Measurements from ENCODE around the gene ATP5F1A.
"Not testable (repeated sequence)": the region's sequence is repeated elsewhere in the genome, so short reads cannot be mapped to it uniquely, and the experiment has no call there.

ATP5F1A gene

DNA sequence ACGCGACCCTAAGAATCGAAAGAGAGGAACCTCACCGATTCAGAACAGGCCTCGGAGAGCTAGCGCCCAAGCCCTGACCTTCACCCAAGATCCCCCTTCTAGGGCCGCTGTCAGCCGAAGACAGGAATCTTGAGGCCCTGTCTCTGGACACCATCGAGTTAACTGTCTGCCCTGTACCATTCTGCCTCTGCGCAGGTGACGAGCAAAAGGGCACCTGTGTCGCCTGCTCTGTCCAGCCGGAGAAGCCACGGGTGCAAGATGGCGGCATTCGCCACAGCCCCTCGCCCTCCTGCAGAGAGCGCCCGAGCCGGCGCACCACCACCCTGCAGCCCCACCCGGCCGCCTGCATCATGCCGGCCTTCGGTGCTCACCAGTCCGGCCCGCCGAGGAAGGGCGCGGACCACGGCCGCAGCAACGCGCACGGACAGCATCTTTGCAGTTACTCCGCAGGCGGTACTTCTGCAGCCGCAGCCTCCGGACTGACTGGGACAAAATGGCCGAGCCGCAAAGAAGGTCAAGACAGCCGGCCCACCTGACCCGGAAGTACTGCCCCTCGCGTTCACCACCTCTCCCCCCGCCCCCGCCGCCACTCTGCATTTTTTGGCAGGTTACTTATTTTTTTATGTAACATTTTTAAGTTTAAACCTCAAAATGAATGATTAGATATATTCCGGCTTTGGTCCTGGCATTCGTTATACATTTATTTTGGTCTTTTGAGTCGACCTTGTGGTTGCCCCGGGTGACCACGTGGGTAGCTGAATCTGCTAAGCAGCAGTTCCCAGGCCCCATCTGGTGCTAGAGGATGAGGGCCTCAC, at the start of gene ATP5F1A:
ATP5F1A (minus strand) TSS at position 496 of the 815 bp plus-strand sequence; CDS start at position 431, 65 bp downstream.
- DNase-seq (ENCODE audit: low read depth): peak; percentile 84

DNA sequence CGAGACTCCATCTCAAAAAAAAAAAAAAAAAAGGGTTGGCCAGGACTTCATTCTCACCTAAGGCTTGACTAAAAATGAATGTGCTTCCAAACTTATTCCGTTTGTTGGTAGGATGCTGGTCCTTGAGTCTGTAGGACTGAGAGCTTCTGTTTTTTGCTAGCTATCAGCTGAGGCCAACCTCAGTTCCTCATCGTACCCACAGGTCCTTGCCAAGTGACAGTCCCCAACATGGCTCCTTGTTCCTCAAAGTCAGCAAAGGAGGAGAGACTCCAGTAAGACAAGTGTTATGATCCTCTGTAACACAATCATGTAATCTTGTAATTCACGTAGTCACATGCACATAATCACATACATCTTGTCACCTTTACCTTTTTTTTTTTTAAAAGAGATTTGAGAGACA, 43.1 kb upstream of the ATP5F1A start:
- DNase-seq (ENCODE audit: low read depth): no peak

DNA sequence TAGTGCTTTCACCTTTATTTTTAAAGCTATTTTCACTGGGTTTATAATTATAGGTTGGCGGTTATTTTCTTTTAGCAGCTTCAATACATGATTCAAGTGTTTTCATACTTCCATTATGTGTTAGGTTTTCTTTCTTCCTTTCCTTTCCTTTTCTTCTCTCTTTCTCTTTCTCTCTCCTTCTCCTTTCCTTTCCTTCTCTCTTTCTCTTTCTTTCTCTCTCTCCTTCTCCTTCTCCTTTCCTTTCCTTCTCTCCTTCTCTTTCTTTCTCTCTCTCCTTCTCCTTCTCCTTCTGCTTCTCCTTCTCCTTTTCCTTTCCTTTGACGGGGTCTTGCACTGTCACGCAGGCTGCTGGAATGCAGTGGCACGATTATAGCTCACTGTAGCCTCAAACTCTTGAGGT, 42.1 kb upstream of the ATP5F1A start:
- no peak for DNase-seq (ENCODE audit: low read depth)

DNA sequence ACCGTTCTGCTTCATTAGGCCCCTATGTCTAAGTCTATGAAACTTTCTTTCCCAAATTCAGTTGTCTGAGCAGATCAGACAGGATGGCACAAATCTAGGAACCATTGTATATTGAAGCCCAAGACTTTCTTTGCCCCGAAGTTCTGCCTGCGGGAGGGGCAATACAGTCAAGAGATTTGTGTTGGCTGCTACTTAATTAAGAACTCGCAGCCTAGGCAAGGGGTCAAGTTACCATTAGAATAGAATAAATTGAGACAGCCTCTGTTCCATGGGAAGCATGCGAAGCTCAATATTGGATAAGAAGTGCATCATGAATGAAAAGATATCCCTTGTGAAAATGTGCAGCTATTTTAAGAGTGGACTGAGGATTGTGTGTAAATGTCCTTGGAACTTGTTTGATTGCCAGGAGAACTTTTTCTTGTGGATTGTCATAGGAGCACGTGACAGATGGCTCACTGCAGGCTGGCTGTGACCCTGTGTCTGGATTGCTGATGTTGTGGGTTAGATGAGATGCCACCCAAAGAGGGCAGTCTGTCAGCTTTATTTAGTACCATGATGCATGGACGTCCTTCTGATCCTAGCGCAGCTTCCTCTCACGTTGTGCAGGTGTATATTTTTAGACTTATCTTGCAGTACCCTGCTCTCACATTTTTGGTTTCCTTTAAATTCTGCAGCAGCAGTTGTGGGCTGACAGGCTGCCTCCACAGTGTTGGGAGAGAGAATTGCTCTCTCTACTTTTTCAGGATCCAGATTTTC, 37.0 kb upstream of the ATP5F1A start:
- no peak for DNase-seq (ENCODE audit: low read depth)

DNA sequence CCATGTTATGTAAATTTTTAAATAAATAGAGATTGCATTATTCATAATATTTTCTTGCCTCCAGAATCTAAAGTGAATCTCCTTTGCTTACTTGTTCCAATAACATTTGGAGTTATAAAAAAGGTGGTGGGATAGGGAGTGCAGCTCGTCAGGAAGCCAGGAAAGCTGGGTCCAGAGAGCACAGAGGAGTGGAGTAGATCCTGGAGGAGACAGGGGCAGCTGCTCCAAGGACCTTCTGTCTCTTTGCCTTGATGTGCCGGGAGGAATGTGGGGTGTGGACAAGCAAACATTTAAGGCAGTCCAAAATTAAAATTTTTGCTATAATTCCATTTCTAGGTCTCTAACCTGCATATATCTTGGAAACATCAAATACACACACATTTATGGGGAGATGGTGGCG, 35.4 kb upstream of the ATP5F1A start:
- no peak for DNase-seq (ENCODE audit: low read depth)

DNA sequence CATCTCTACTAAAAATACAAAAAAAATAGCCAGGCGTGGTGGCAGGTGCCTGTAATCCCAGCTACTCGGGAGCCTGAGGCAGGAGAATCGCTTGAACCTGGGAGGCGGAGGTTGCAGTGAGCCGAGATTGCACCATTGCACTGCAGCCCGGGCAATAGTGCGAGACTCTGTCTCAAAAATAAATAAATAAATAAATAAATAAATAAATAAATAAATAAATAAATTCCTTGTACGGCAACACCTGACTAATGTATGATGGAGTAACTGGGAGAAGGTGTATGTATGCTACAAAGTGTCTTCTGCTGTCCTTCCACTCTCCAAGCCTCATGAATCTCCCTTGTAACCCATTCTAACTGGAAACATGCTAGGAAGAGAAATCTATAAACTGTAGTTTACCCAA, 32.5 kb upstream of the ATP5F1A start:
- DNase-seq (ENCODE audit: low read depth): not testable (repeated sequence)

DNA sequence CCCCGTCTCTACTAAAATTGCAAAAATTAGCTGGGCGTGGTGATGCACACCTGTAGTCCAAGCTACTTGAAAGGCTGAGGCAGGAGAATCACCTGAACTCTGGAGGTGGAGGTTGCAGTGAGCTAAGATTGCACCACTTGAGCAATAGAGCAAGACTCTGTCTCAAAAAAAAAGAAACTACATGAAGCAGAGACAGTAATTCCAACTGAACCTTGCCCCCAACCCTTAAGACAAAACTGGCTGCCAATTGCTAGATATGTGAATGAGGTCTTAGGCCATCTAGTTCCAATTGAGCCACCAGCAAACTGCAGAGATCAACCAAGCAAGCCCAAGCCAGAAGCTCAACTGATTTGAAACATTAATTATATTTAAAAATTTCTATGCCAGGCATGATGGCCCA, 32.0 kb upstream of the ATP5F1A start:
- no peak for DNase-seq (ENCODE audit: low read depth)

DNA sequence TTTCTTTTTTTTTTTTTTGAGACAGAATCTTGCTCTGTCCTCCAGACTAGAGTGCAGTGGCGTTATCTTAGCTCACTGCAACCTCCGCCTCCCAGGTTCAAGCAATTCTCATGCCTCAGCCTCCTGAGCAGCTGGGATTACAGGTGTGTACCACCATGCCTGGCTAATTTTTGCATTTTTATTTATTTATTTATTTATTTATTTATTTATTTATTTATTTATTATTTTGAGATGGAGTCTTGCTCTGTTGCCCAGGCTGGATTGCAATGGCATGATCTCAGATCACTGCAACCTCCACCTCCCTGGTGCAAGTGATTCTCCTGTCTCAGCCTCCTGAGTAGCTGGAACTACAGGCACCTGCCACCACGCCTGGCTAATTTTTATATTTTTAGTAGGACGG, 28.5 kb upstream of the ATP5F1A start:
- not testable (repeated sequence) for DNase-seq (ENCODE audit: low read depth)

DNA sequence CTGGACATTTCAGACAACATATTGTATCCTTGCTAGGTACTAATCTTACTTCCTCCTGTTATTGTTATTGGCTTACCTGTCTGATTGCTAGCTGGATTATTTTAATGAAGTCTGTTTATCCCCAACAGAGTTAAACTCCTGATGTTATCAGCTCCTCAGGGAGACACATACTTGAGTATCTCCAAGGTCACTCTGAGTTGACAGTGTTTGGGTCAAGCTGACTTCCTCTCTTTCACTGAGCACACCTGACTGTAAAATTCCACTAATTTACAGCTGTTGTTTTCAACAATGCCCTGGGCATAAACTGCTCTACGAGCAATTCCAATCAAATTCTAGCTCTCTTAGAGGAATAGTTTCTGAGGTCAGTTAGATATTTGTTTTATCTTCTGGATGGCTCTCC, 15.7 kb upstream of the ATP5F1A start:
- no peak for DNase-seq (ENCODE audit: low read depth)

DNA sequence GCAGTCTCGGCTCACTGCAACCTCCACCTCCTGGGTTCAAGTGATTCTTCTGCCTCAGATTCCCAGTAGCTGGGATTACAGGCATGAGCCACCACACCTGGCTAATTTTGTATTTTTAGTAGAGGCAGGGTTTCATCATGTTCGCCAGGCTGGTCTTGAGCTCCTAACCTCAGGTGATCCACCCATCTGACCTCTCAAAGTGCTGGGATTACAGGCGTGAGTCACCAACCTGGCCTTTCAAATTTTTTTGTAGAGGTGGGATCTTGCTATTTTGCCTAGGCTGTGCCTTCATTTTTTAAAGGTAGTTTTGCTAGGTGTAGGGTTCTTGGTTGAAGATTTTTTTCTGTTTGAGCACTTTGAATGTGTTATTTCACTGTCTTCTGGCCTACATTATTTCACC, 12.3 kb upstream of the ATP5F1A start:
- DNase-seq (ENCODE audit: low read depth): no peak

DNA sequence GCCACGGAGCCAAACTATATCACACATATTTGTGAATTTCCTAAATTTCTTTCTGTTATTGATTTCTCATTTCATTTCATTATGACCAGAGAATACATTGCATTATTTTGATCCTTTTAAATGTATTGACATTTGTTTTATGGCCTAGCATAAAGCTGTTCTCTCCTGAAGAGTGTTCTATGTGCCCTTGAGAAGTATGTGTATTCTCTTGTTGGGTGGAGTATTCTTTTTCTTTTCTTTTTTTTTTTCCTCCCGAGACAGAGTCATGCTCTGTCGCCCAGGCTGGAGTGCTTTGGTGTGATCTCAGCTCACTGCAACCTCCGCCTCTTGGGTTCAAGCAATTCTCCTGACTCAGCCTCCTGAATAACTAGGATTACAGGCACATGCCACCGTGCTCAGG, 11.3 kb upstream of the ATP5F1A start:
- DNase-seq (ENCODE audit: low read depth): no peak

DNA sequence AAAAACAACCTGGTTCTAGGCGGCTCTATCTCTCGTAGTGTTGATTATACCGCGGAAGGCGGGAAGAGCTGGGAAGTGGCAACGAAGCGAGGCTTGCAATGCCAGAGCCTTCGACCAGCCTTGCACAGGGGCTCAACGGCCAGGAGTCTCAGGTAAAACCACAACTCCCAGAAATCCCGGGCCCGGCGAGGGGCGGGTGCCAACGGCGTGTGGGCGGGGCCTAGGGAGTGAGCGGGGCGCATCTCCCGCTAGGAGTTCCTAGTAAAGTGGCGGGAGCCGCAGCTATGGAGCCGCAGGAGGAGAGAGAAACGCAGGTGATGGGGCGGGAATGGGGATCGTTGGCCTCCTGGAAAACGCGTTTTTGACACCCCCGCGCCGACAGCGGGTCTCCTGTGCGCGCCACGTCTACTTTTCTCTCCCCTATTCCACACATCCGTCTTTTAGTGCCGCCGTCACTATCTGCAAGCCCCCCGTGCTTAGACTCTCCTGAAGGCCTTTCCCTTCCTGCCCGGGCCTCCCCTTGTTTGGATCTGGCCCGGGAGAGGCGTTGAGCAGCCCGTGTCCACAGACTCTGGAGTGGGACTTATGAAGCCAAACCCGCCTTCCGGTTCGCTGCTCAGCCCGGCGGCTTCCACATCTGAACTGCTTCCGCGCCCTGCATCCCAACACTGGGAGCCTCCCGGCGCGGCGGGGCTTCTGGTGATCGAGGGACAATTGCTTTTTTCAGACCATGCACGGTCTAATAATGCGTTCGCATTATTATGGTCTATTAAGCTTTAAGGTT, 6.2 kb upstream of the ATP5F1A start, which contains the start of gene HAUS1:
HAUS1 (plus strand) TSS at position 258 of the 784 bp plus-strand sequence; CDS start at position 285, 27 bp downstream.
- DNase-seq (ENCODE audit: low read depth): peak; percentile 81

DNA sequence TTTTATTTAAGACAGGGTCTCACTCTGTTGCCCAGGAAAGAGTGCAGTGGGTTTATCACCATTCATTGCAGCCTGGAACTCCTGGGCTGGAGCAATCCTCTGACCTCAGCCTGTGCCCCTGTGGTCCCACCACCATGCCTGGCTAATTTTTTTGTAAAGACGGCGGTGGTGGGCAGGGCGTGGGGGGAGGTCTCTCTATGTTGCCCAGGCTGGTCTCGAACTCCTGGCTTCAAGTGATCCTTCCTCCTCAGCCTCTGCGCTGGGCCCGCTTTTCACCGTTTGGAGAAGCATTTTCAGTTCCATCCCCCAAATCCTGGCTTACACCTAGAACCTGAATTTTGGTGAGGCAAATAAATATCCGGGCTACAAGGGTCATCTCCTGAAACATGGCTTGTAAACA, 1.4 kb upstream of the ATP5F1A start:
- no peak for DNase-seq (ENCODE audit: low read depth)

DNA sequence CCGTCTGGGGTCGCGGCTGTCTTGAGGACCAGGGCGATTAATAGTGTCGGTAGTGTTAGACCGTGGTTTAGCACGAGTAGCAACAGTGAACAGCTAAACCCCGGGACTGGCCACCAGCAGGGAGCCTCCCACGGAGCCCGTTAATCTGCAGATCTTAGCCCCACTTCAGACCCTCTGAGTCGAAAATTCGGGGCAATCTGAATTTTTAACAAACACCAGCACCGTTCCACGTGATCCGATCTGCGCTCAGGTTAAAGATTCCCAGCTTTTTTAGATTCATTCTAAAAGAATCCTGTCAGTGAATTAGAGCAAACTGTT, 479 bp upstream of the ATP5F1A start:
- DNase-seq (ENCODE audit: low read depth): no peak

DNA sequence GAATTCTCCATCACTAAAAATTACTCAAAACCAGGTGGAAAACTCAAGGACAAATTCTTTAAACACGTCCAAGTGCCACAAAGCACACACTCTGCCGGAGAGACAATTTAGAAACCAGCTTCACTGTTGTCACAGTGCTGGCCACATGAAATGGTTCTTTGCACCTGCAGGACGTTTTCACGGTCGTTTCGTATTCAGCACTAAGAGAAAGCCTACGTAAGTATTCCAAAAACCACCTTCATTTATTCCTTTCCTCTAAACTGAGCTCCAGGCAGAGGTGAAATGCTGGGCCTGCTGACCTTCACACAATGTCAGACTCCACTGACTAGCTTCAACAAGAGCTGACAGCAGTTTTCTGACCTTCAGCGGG, 680 bp downstream of the ATP5F1A start:
- DNase-seq (ENCODE audit: low read depth): no peak

DNA sequence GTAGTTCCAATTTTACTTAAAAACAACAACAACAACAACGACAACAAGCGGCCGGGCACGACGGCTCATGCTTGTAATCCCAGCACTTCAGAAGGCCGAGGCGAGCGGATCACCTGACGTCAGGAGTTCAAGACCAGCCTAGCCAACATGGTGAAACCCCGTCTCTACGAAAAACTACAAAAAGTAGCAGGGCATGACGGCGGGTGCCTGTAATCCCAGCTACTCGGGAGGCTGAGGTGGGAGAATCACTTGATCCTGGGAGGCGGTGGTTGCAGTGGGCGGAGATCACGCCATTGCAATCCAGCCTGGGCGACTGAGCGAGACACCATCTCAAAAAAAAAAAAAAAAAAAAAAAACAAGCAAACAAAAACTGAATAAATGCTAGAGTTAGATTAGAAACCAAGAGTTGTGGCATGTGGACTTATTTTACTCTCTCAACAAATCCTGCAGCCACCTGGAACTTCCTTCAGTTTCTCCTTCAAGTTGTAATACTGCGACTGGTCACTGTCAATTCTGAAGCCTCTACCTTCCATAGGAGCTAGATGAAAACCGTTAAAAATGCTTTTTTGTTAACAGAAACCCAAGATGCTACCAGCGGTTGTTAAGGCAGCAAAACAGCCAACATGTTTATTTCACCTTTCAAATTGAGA, 1.3 kb downstream of the ATP5F1A start:
- DNase-seq (ENCODE audit: low read depth): no peak

DNA sequence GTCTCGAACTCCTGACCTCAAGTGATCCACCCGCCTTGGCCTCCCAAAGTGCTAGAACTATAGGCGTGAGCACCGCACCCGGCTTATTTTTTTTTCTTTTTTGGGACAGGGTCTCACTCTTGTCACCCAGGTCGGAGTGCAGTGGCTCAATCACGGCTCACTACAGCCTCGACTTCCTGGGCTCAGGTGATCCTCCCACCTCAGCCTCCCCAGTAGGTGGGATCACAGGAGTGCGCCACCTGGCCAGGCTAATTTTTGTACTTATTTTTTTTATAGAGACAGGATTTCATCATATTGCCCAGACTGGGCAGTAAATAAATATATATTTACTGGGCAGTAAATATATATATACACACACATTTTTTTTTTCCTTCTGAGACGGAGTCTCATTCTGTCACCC, 2.6 kb downstream of the ATP5F1A start:
- DNase-seq (ENCODE audit: low read depth): no peak

DNA sequence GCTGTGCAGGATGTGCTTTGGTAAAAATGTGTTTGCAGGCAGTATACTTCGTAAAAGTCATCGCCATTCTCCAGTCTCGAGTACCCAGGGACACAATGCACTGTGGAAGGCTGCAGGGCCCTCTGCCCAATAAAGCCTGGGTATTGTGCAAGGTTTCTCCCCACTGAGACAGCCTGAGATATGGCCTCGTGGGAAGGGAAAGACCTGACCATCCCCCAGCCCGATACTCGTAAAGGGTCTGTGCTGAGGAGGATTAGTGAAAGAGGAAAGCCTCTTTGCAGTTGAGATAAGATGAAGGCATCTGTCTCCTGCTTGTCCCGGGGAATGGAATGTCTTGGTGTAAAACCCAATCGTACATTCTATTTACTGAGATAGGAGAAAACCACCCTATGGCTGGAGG, 9.6 kb downstream of the ATP5F1A start:
- DNase-seq (ENCODE audit: low read depth): not testable (repeated sequence)

DNA sequence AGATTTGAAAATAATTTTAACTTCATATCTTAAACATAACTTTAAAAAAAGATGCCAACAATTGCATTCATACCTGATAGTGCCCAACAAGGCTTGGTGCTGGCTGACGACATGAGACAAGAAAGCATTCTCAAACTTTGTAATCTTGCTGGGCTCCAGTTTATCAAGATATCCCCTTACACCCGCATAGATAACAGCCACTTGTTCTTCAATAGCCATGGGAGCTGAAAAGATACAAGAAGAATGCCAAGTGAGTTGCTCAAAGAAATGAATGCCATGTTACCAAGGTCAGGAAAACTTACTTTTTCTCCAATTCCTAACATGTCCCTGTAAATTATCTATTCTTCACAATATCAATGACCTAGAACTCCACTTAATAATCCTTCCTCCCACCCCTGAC, 13.7 kb downstream of the ATP5F1A start:
- no peak for DNase-seq (ENCODE audit: low read depth)

DNA sequence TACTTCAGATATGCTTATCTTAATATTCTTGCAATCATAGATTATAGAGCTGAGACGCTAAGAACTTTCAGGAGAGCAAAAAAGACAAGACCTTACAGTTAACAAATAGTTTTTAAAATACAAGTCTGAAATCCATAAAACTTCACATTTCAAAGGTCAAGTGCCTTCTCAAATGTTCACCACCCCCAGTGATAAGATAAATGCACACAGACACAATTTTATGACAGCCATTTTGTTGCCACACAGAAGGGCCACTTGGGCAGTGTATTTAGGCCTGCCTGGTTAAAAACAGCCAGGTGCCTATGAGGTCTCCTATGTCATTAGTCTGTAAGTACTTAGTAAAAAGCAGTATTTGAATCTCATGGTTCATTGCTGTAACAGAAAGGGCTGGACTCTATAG, 17.9 kb downstream of the ATP5F1A start:
- no peak for DNase-seq (ENCODE audit: low read depth)

DNA sequence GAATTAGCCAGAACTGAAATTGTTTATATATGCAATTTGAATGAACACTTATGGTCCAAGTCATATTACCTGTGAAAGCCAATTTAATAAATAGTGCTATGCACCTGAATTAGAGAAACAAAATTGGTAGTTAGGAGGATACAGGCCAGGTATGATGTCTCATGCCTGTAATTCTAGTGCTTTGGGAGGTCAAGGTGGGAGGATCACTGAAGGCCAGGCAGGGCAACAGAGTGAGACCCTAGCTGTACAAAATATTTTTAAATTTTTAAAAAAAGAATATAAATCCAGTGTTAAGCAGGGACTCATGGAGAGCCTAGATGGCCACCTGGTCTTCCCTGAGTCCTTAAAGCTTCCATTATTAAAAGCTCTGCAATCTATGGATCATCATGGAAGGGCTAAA, 18.8 kb downstream of the ATP5F1A start:
- DNase-seq (ENCODE audit: low read depth): no peak
